Body of pancreas (tissue), 4 donors: Measurements from ENCODE around the gene REC114. TPM values are rescaled to one million over a fixed set of nuclear protein-coding genes. Genes with fewer than 3 reads are reported as not detected.
A peak's percentile ranks its signal among the peaks of the same experiment; 100 is the strongest.
"Not testable (repeated sequence)": the region's sequence is repeated elsewhere in the genome, so short reads cannot be mapped to it uniquely, and the experiment has no call there.

ENCODE experiments used
- ATAC-seq: fragments of 150-250 bp; one replicate; pipeline ENCODE4 v1.9.1; 2016
- DNase-seq, 4 donors: peaks; one replicate each; pipeline ENCODE4 v3.0.0-alpha.2; 2019
- H3K27ac ChIP-seq, 4 donors: fragments of 200-600 bp; sonication (generic); 1 replicate in 3 of 4; 2 replicates in 1 of 4; pipeline versions ENCODE4 v1.5.1 to v1.6.1; 2016 to 2019; ENCODE audit warnings: mild to moderate bottlenecking in 1 of 4, mixed read lengths in 1 of 4, moderate library complexity in 1 of 4
- H3K27me3 ChIP-seq, 2 donors: fragments of 200-600 bp; sonication (generic); one replicate each; pipeline ENCODE4 v1.6.0; 2016; ENCODE audit warnings: mild to moderate bottlenecking in 1 of 2
- H3K36me3 ChIP-seq, 2 donors: fragments of 200-600 bp; sonication (generic); replicated peaks in 1 of 2; 2 replicates each; pipeline ENCODE4 v1.5.1; 2016; ENCODE audit warnings: low read depth in 2 of 2; ENCODE audit not compliant: insufficient read depth in 1 of 2
- H3K4me1 ChIP-seq: fragments of 200-600 bp; sonication (generic); one replicate; pipeline ENCODE4 v1.6.0; 2016
- H3K4me3 ChIP-seq, 2 donors: fragments of 200-600 bp; sonication (generic); 1 replicate in 1 of 2; 2 replicates in 1 of 2; pipeline ENCODE4 v1.5.1; 2016 to 2019
- H3K9me3 ChIP-seq, 3 donors: fragments of 200-600 bp; sonication (generic); 1 replicate in 2 of 3; 2 replicates in 1 of 3; pipeline ENCODE4 v1.5.1; 2016
- CTCF ChIP-seq, 7 experiments: fragments of 450-650 bp in 4 of 7; fragments of 200-600 bp in 3 of 7; sonication (generic) in 3 of 7; IDR thresholded peaks; one replicate each; pipeline ENCODE4 v1.5.1; 2016 to 2019; ENCODE audit warnings: antibody characterized with exemption in 7 of 7
- POLR2A ChIP-seq, 3 donors: fragments of 450-650 bp; IDR thresholded peaks; one replicate each; pipeline ENCODE4 v1.6.1; 2016; ENCODE audit warnings: antibody characterized with exemption in 3 of 3, mild to moderate bottlenecking in 2 of 3
- WGBS, 2 donors: methylation state at CpG; one replicate each; pipeline ENCODE4 v1.1.5; 2017; 5-methylcytosine and 5-hydroxymethylcytosine counted together
- intact Hi-C: fragments of 100-400 bp; cut with DNase I; formaldehyde crosslinking; loops from one replicate; pipeline ENCODE4 v1.15.1; 2023
- total RNA-seq, 2 donors: library from RNA; depleted of rRNA; stranded (reverse); fragments of >200 nt; gene quantifications; one replicate each; pipeline ENCODE4 v1.1.0, GENCODE V29; 2016

REC114 gene
- total RNA-seq, 2 donors from 2014 or later, result not detected

- ATAC-seq (no peak), DNase-seq (peak in 1 of 4 donors; percentile 14)
- no peaks in the 10 kb centered on the region for H3K36me3 ChIP-seq
- H3K4me3 ChIP-seq, result no peak overlapping the region
- intact Hi-C loops, result no loop called here
- no peaks in the 10 kb centered on the region for H3K27me3 ChIP-seq
- WGBS, 2 donors, result 64 to 82% methylated on average over 4 of the region's 4 CpGs
- TF ChIP-seq POLR2A (IDR thresholded peaks at IDR 0.05) (no peak), CTCF (IDR thresholded peaks at IDR 0.05) (no peak)
- no peak overlapping the region for H3K27ac ChIP-seq
- no peaks in the 10 kb centered on the region for H3K4me1 ChIP-seq
- no peaks in the 10 kb centered on the region for H3K9me3 ChIP-seq
Observed at GRCh38 chr15:73483053-73483452, 40.1 kb downstream of the REC114 start.

GRCh38 chr15:73485372-73485771, 42.4 kb downstream of the REC114 start:
- TF ChIP-seq CTCF (IDR thresholded peaks at IDR 0.05), result no peak
- no peak for TF ChIP-seq POLR2A (IDR thresholded peaks at IDR 0.05)
- ATAC-seq, result no peak
- H3K36me3 ChIP-seq, result no peaks in the 10 kb centered on the region
- H3K4me3 ChIP-seq, result no peak overlapping the region
- H3K9me3 ChIP-seq, result no peaks in the 10 kb centered on the region
- no peak overlapping the region for H3K27ac ChIP-seq
- no peaks in the 10 kb centered on the region for H3K4me1 ChIP-seq
- H3K27me3 ChIP-seq, result no peaks in the 10 kb centered on the region
- 63 to 73% methylated on average over 5 of the region's 5 CpGs for WGBS, 2 donors
- intact Hi-C loops, result no loop called here
- DNase-seq, result no peak

- H3K4me3 ChIP-seq, H3K4me1 ChIP-seq, H3K9me3 ChIP-seq, H3K27ac ChIP-seq, intact Hi-C loops, ATAC-seq, H3K27me3 ChIP-seq, DNase-seq, H3K36me3 ChIP-seq: not testable (repeated sequence)
- 64 to 72% methylated on average over 8 of the region's 8 CpGs for WGBS, 2 donors
Observed at GRCh38 chr15:73485885-73486284, 42.9 kb downstream of the REC114 start.

- H3K9me3 ChIP-seq, result no peaks in the 10 kb centered on the region
- intact Hi-C loops, result no loop called here
- H3K27me3 ChIP-seq, result no peaks in the 10 kb centered on the region
- no peak overlapping the region for H3K27ac ChIP-seq
- DNase-seq (no peak), ATAC-seq (no peak)
- H3K4me1 ChIP-seq, result no peaks in the 10 kb centered on the region
- TF ChIP-seq CTCF (IDR thresholded peaks at IDR 0.05), result no peak
- TF ChIP-seq POLR2A (IDR thresholded peaks at IDR 0.05), result no peak
- WGBS, 2 donors, result 61 to 64% methylated on average over 1 of the region's 1 CpG
- H3K4me3 ChIP-seq, result no peak overlapping the region
- H3K36me3 ChIP-seq, result no peaks in the 10 kb centered on the region
Observed at GRCh38 chr15:73488698-73489097, 45.7 kb downstream of the REC114 start.

- WGBS, 2 donors, result 81 to 91% methylated on average over 2 of the region's 2 CpGs
- Histone ChIP-seq H3K36me3 (no peaks in the 10 kb centered on the region), H3K27ac (no peak overlapping the region), H3K9me3 (no peaks in the 10 kb centered on the region), H3K4me3 (no peak overlapping the region), H3K4me1 (no peaks in the 10 kb centered on the region), H3K27me3 (no peaks in the 10 kb centered on the region)
- ATAC-seq (no peak), DNase-seq (no peak)
- no peak for TF ChIP-seq POLR2A (IDR thresholded peaks at IDR 0.05)
- TF ChIP-seq CTCF (IDR thresholded peaks at IDR 0.05), result no peak
- intact Hi-C loops, result no loop called here
Observed at GRCh38 chr15:73493922-73494321, 51.0 kb downstream of the REC114 start.
